Mucosa of descending colon (tissue), 3 donors: Measurements from ENCODE around the gene PHF3. TPM values are rescaled to one million over a fixed set of nuclear protein-coding genes. Genes with fewer than 3 reads are reported as not detected.

ENCODE experiments used
- total RNA-seq, 3 donors: library from RNA; stranded (reverse); fragmentation: NEBNext Ultra II Directional in 2 of 3; extraction: Animal tissue kit (Norgen Biotek cat#: 25700) in 2 of 3; gene quantifications; one replicate each; pipeline versions ENCODE4 v1.2.1 to v1.2.4, GENCODE V29; 2021 to 2023
- donor health status: DM: no; HTN: no; CAD: no; lungs with moderate emphysema.
- donor health status: DM: no; HTN: no; CAD: no.
- donor health status: DM: no; HTN: yes; CAD: no.

Gene PHF3
- total RNA-seq, 3 donors from 2014 or later: 49.7 to 78.0 (median 75.8) TPM

Other genes starting within 250 kb of the PHF3 start
- gene PTP4A1, start 63.3 kb upstream of the PHF3 start, total RNA-seq: 100 to 1,000 TPM; 112 to 177 (median 147) TPM